T-cell (primary cell): Measurements from ENCODE around the gene TSPYL2. TPM values are rescaled to one million over a fixed set of nuclear protein-coding genes. Genes with fewer than 3 reads are reported as not detected.

Source experiments
- ATAC-seq, 4 experiments: fragments of 200-7000 bp in 3 of 4; fragments of 150-1000 bp in 1 of 4; cut with Tn5 transposase; replicated peaks in 1 of 4; 1 replicate in 3 of 4; 2 replicates in 1 of 4; pipeline ENCODE4 v1.10.0; 2021; ENCODE audit warnings: moderate library complexity in 3 of 4, mild to moderate bottlenecking in 2 of 4, moderate number of reproducible peaks in 1 of 4
- CTCF ChIA-PET, 2 donors: fragments of 300-600 bp; sonication (Branson Sonifier 250); formaldehyde crosslinking; loops; one replicate each; lab custom pipeline; 2022; ENCODE audit warnings: antibody characterized with exemption in 2 of 2; lab: Charles Lee
- POLR2A ChIA-PET, 2 donors: fragments of 300-600 bp; sonication (Branson Sonifier 250); formaldehyde crosslinking; loops; one replicate each; lab custom pipeline; 2022; ENCODE audit warnings: antibody characterized with exemption in 2 of 2; lab: Charles Lee
- DNase-seq, 35 experiments: peaks; one replicate each; pipeline versions ENCODE4 v3.0.0 to v3.0.0-alpha.2; 2013 to 2023
- H3K27ac ChIP-seq: one replicate; pipeline ENCODE4 v1.5.1; 2013; ENCODE audit warnings: low read length
- H3K27me3 ChIP-seq, 2 experiments: replicated peaks in 1 of 2; 1 replicate in 1 of 2; 2 replicates in 1 of 2; pipeline versions ENCODE4 v1.6.1 to v1.7.0; 2013; ENCODE audit warnings: low read length in 1 of 2, mixed read lengths in 1 of 2; ENCODE audit not compliant: control insufficient read depth in 2 of 2, insufficient read depth in 2 of 2; ENCODE audit errors: extremely low read depth in 1 of 2
- H3K36me3 ChIP-seq, 2 donors: 1 replicate in 1 of 2; 2 replicates in 1 of 2; pipeline versions ENCODE4 v1.6.1 to v1.7.0; 2013; ENCODE audit warnings: low read length in 1 of 2; ENCODE audit not compliant: control insufficient read depth in 2 of 2, insufficient read depth in 1 of 2; ENCODE audit errors: extremely low read depth in 1 of 2
- H3K4me1 ChIP-seq, 2 experiments: 1 replicate in 1 of 2; 2 replicates in 1 of 2; pipeline versions ENCODE4 v1.6.1 to v1.7.0; 2013; ENCODE audit warnings: low read length in 2 of 2, mixed read lengths in 1 of 2; ENCODE audit not compliant: insufficient read depth in 2 of 2, control insufficient read depth in 1 of 2; ENCODE audit errors: extremely low read depth in 1 of 2
- H3K4me3 ChIP-seq, 2 donors: 1 replicate in 1 of 2; 2 replicates in 1 of 2; pipeline versions ENCODE4 v1.5.1 to v1.7.0; 2013; ENCODE audit warnings: mild to moderate bottlenecking in 2 of 2, low read length in 1 of 2, moderate library complexity in 1 of 2; ENCODE audit not compliant: control insufficient read depth in 1 of 2; ENCODE audit errors: extremely low read depth in 1 of 2
- H3K9me3 ChIP-seq: 2 replicates; pipeline ENCODE4 v1.7.0; 2013
- H3K27ac Mint-ChIP-seq, 2 donors: one replicate each; pipeline ENCODE4 v1.8.0; 2020 to 2021; ENCODE audit warnings: mild to moderate bottlenecking in 2 of 2, mixed read lengths in 2 of 2
- H3K27me3 Mint-ChIP-seq, 2 donors: one replicate each; pipeline ENCODE4 v1.8.0; 2021 to 2022; ENCODE audit warnings: mixed read lengths in 2 of 2
- H3K36me3 Mint-ChIP-seq: one replicate; pipeline ENCODE4 v1.8.0; 2021; ENCODE audit warnings: mixed read lengths
- H3K4me1 Mint-ChIP-seq, 3 donors: one replicate each; pipeline ENCODE4 v1.8.0; 2020 to 2022; ENCODE audit warnings: mixed read lengths in 3 of 3, mild to moderate bottlenecking in 1 of 3
- H3K4me3 Mint-ChIP-seq, 3 donors: one replicate each; pipeline ENCODE4 v1.8.0; 2020 to 2022; ENCODE audit warnings: mild to moderate bottlenecking in 3 of 3, mixed read lengths in 3 of 3, moderate library complexity in 3 of 3
- H3K9me3 Mint-ChIP-seq, 3 donors: one replicate each; pipeline ENCODE4 v1.8.0; 2020 to 2022; ENCODE audit warnings: mixed read lengths in 3 of 3
- WGBS: methylation state at CpG from one replicate; pipeline ENCODE4 v1.1.5; 2013; ENCODE audit warnings: missing lambda C conversion rate; ENCODE audit not compliant: insufficient coverage; 5-methylcytosine and 5-hydroxymethylcytosine counted together
- total RNA-seq, 35 experiments: library from RNA in 6 of 35; stranded (reverse) in 6 of 35; fragments of 120-200 nt in 1 of 35; gene quantifications; one replicate each; pipeline versions ENCODE4 v1.2.1 to v1.2.4 and lab custom pipeline; 2013 to 2026

The TSPYL2 gene
- total RNA-seq (100 to 1,000 TPM; 126 to 253 (median 141) TPM), total RNA-seq (lab: John Stamatoyannopoulos, UW) (112 to 1,422 (median 317) reads per million in 29 experiments)
- 44.3 TPM for total RNA-seq (2013)

DNA sequence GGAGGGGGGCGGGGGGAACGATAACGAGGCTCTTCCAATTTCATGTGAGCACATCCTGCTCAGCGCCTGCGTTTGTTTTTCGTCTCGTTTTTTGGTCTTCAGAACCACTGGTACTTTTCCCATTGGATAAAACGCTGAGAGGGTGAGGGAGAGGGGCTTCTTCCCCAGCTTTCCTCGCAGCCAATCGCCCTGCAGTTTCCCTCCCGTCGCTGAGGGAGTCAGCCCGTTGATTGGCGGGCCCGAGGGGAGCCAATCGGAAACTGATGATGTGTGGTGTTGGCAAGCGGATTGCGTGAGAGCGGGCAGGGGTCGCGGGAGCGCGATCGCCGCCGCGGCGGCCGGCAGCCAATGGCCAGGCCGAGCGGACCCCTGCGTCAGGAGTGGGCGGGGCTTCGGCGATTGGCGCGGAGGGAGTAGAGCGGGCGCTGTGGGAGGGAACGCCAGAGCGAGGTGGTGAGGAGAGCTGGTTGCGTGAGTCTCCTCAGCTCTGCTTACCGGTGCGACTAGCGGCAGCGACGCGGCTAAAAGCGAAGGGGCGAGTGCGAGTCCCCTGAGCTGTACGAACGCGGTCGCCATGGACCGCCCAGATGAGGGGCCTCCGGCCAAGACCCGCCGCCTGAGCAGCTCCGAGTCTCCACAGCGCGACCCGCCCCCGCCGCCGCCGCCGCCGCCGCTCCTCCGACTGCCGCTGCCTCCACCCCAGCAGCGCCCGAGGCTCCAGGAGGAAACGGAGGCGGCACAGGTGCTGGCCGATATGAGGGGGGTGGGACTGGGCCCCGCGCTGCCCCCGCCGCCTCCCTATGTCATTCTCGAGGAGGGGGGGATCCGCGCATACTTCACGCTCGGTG, at the start of gene TSPYL2:
Gene TSPYL2 (plus strand): TSS at position 443 of the 848 bp plus-strand sequence. CDS start 132 bp downstream, at position 575.
- Histone ChIP-seq H3K9me3 (no peaks in the 10 kb centered on the region), H3K4me1 (peaks cover 0 to 25% of the 10 kb centered on the region in 2 experiments), H3K36me3 (peaks cover 0 to 27% of the 10 kb centered on the region in 2 donors), H3K27me3 (no peaks in the 10 kb centered on the region), H3K27ac (peak within 1 kb of the TSS; percentile 87), H3K4me3 (peak within 1 kb of the TSS; percentile 60 to 79)
- peak; percentile 85 to 91 (median 89) for ATAC-seq
- under 1% methylated on average over 58 of the region's 86 CpGs for WGBS
- ChIA-PET CTCF (interaction anchor here in 1 of 2 donors (0.6 to 1.0 kb wide), 2 partner anchors 10 to 1975 kb away, joined by 4 to 6 read pairs; no protein-coding TSS in a partner anchor), POLR2A (interaction anchor here (0.6 to 1.5 kb wide), 7 partner anchors 10 to 376 kb away, joined by 3 to 21 read pairs (median 5); partner anchors contain the start of gene KDM5C (in 1 of the 2))
- Mint-ChIP-seq H3K9me3 (no peaks in the 10 kb centered on the region), H3K27me3 (peaks cover 0 to 18% of the 10 kb centered on the region in 2 donors), H3K27ac (peak within 1 kb of the TSS; percentile 97), H3K36me3 (peaks cover 17% of the 10 kb centered on the region), H3K4me1 (peaks cover 39 to 55% (median 45%) of the 10 kb centered on the region in 3 donors), H3K4me3 (peak within 1 kb of the TSS; percentile 84 to 90 (median 89))
- DNase-seq: peak; percentile 81 to 97 (median 93)

DNA sequence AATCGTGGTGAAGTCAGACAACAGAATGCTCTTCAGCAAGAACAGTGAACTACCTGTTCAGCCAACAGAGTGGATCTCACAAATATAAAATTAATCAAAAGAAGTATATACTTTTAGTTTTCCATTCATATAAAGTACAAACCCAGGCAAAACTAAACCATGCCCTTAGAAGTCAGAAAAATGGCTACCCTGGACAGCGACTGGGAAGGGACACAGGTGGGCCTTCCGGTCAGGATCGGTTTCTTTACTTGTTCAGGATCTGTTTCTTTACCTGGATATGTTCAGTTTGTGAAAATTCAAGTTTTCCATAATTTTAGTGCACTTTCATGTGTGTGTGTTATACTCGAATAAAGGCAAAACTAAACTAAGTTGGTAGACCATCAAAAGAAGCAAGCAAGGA, 46.0 kb upstream of the TSPYL2 start:
- CTCF ChIA-PET: no interaction called here
- H3K36me3 Mint-ChIP-seq: no peaks in the 10 kb centered on the region
- no peak overlapping the region for H3K4me3 ChIP-seq
- H3K36me3 ChIP-seq: no peaks in the 10 kb centered on the region
- H3K27ac Mint-ChIP-seq: no peak overlapping the region
- H3K27me3 ChIP-seq: peaks cover 0 to 2% of the 10 kb centered on the region in 2 experiments
- H3K9me3 Mint-ChIP-seq: no peaks in the 10 kb centered on the region
- no peaks in the 10 kb centered on the region for H3K9me3 ChIP-seq
- POLR2A ChIA-PET: no interaction called here
- no CpG with 5 or more reads among the region's 5 CpGs for WGBS
- no peak overlapping the region for H3K4me3 Mint-ChIP-seq
- peaks cover 6 to 29% of the 10 kb centered on the region in 2 donors for H3K27me3 Mint-ChIP-seq
- ATAC-seq (no peak), DNase-seq (no peak)
- no peaks in the 10 kb centered on the region for H3K4me1 Mint-ChIP-seq
- H3K27ac ChIP-seq: no peak overlapping the region
- no peaks in the 10 kb centered on the region for H3K4me1 ChIP-seq

DNA sequence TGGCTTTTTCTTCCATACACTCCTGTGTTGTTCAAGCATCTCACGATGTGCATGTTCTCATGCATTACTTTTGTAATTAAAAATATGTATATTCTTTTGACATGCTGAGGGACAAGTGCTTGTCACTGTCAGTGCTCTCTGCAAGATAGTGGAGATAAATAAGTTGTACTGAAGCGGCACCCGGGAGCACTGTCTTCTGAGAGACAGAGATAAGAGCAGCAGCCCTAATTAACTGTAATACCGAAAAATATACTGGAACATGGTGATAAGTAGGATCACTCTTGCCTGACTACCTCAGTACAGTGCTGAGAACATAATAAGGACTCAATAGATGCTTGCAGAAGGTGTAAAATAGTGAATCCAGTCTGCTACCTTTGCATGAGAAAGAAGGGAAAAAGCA, 42.9 kb upstream of the TSPYL2 start:
- peaks cover 0 to 2% of the 10 kb centered on the region in 2 experiments for H3K27me3 ChIP-seq
- no peaks in the 10 kb centered on the region for H3K9me3 ChIP-seq
- Mint-ChIP-seq H3K4me1 (no peaks in the 10 kb centered on the region), H3K4me3 (no peak overlapping the region), H3K27me3 (peaks cover 6 to 41% of the 10 kb centered on the region in 2 donors), H3K9me3 (no peaks in the 10 kb centered on the region), H3K36me3 (no peaks in the 10 kb centered on the region), H3K27ac (no peak overlapping the region)
- H3K36me3 ChIP-seq: no peaks in the 10 kb centered on the region
- no peak overlapping the region for H3K4me3 ChIP-seq
- ATAC-seq (no peak), DNase-seq (no peak)
- ChIA-PET CTCF (no interaction called here), POLR2A (no interaction called here)
- no peak overlapping the region for H3K27ac ChIP-seq
- WGBS: no CpG with 5 or more reads among the region's 4 CpGs
- H3K4me1 ChIP-seq: no peaks in the 10 kb centered on the region

DNA sequence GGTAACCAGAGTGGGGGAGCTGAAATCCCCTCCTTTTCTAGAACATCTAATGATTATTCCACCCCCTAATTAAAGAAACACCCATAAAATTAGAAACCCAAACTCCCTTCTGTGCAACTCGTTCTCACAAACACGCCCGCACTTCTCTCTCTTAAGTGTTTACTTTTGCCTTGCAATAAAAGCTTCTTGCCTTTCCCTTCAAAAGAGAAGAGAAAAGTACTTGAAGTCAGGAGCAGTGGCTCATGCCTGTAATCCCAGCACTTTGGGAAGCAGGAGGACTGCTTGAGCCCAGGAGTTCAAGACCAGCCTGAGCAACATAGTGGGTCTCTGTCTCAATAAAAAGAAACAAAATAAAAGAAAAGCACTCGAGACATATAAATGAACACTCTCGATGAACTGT, 37.2 kb upstream of the TSPYL2 start:
- H3K4me3 Mint-ChIP-seq: no peak overlapping the region
- peaks cover 0 to 3% (median 0%) of the 10 kb centered on the region in 3 donors for H3K4me1 Mint-ChIP-seq
- Histone ChIP-seq H3K36me3 (no peaks in the 10 kb centered on the region), H3K4me3 (no peak overlapping the region), H3K27me3 (peaks cover 0 to 15% of the 10 kb centered on the region in 2 experiments), H3K9me3 (no peaks in the 10 kb centered on the region), H3K4me1 (peaks cover 0 to 5% of the 10 kb centered on the region in 2 experiments), H3K27ac (no peak overlapping the region)
- H3K36me3 Mint-ChIP-seq: no peaks in the 10 kb centered on the region
- WGBS: no CpG with 5 or more reads among the region's 5 CpGs
- POLR2A ChIA-PET: no interaction called here
- no peak for ATAC-seq
- CTCF ChIA-PET: no interaction called here
- H3K27me3 Mint-ChIP-seq: peaks cover 12 to 18% of the 10 kb centered on the region in 2 donors
- DNase-seq: no peak
- H3K9me3 Mint-ChIP-seq: no peaks in the 10 kb centered on the region
- H3K27ac Mint-ChIP-seq: no peak overlapping the region

DNA sequence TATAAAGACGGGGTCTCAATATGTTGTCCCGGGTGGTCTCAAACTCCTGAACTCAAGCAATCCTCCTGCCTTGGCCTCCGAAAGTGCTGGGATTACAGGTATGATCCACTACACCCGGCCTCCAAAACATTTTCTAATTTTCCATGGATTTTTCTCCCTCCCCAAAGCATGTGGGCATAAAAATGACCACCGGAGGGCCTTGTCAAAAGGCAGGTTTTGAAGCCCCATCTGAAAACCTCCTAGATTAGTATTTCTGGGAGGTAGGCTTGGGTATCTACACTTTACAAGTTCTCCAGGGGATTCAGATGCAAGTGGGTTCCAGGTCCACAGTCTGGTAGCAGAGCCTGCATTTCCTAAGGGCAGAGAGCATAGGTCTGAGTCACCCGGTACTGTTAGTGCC, 34.9 kb upstream of the TSPYL2 start:
- Mint-ChIP-seq H3K4me3 (no peak overlapping the region), H3K27ac (no peak overlapping the region), H3K27me3 (peaks cover 10 to 16% of the 10 kb centered on the region in 2 donors), H3K4me1 (peaks cover 0 to 3% (median 0%) of the 10 kb centered on the region in 3 donors), H3K9me3 (no peaks in the 10 kb centered on the region), H3K36me3 (no peaks in the 10 kb centered on the region)
- H3K9me3 ChIP-seq: no peaks in the 10 kb centered on the region
- H3K4me3 ChIP-seq: no peak overlapping the region
- H3K4me1 ChIP-seq: peaks cover 0 to 5% of the 10 kb centered on the region in 2 experiments
- no CpG with 5 or more reads among the region's 6 CpGs for WGBS
- no peaks in the 10 kb centered on the region for H3K36me3 ChIP-seq
- ChIA-PET POLR2A (no interaction called here), CTCF (no interaction called here)
- DNase-seq (no peak), ATAC-seq (no peak)
- no peak overlapping the region for H3K27ac ChIP-seq
- H3K27me3 ChIP-seq: peaks cover 0 to 22% of the 10 kb centered on the region in 2 experiments

DNA sequence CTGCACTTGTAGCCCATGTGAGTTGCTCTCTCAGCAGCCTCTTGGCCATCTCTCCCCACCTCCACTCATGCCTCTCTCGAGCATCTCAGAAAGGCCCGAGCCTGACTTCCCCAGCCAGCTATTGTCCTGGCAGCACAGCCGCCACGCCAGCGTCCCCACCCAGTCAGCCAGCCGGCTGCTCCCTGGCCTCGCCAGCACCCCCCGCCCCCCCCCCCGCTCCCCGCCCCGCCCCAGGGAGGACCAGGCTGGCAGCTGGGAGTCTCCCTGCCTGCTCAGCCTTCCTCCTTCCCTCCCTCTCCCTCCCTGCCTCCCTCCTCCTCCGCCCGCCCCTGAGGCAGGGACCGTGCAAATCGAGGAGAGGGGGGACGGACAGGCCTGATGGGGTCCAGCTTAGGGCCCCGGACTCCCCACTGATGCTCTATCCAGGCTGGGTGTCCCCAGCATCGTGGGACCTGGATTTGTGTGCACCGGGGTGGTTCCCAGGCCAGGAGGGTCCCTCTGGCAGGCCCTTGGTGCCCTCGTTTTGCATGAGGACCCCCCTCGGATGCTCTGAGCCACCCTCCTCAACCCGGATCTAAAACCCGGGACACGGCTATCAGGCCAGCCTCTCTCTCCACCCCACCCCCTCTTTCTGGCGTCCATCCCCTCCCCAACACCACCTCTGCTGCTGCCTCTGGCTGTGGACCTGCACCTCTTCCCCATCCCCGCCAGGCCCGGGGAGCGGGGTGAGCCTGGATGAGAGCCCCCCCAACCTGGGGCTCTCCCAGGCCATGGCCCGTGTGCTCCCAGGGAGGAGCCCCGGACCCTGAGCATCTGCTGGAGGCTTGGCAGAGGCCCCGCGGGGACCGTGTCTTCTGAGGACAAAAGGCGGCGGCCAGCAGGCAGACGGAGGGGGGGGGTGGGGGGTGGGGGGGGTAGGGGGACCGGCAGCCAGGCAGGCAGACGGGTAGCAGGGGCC, 33.7 kb upstream of the TSPYL2 start, which contains the start of gene GPR173:
Gene GPR173 (plus strand): TSS at position 621 of the 958 bp plus-strand sequence. CDS start 27,833 bp downstream, outside the sequence.
- peaks cover 0 to 3% (median 0%) of the 10 kb centered on the region in 3 donors for H3K4me1 Mint-ChIP-seq
- no peaks in the 10 kb centered on the region for H3K9me3 ChIP-seq
- H3K36me3 Mint-ChIP-seq: no peaks in the 10 kb centered on the region
- ATAC-seq (peak in 1 of 4 experiments; percentile 9), DNase-seq (no peak)
- no peak within 1 kb of the TSS for H3K27ac Mint-ChIP-seq
- ChIA-PET POLR2A (no interaction called here), CTCF (no interaction called here)
- H3K27me3 Mint-ChIP-seq: peaks cover 7 to 16% of the 10 kb centered on the region in 2 donors
- WGBS: no CpG with 5 or more reads among the region's 38 CpGs
- no peaks in the 10 kb centered on the region for H3K36me3 ChIP-seq
- H3K4me3 ChIP-seq: no peak within 1 kb of the TSS
- no peaks in the 10 kb centered on the region for H3K9me3 Mint-ChIP-seq
- H3K27me3 ChIP-seq: peaks cover 0 to 22% of the 10 kb centered on the region in 2 experiments
- no peak within 1 kb of the TSS for H3K27ac ChIP-seq
- no peak within 1 kb of the TSS for H3K4me3 Mint-ChIP-seq
- H3K4me1 ChIP-seq: peaks cover 0 to 5% of the 10 kb centered on the region in 2 experiments
